Fibroblast of pulmonary artery (primary cell): Measurements from ENCODE around the gene BICDL1.
A peak's percentile ranks its signal among the peaks of the same experiment; 100 is the strongest.

ENCODE experiments used
- DNase-seq: peaks from one replicate; pipeline ENCODE4 v3.0.0-alpha.2; 2010; ENCODE audit warnings: low read depth
- H3K4me3 ChIP-seq: replicated peaks from 2 replicates; pipeline ENCODE4 v1.5.1; 2011; ENCODE audit warnings: low read depth, mild to moderate bottlenecking, control low read depth, low read length, moderate library complexity
- TF ChIP-seq, protein P1 (sequence below): IDR thresholded peaks from 2 replicates; pipeline ENCODE4 v1.5.1; 2011; ENCODE audit warnings: mild to moderate bottlenecking, control low read depth, low read length, inconsistent platforms; ENCODE audit errors: missing control alignments

BICDL1 gene

DNA sequence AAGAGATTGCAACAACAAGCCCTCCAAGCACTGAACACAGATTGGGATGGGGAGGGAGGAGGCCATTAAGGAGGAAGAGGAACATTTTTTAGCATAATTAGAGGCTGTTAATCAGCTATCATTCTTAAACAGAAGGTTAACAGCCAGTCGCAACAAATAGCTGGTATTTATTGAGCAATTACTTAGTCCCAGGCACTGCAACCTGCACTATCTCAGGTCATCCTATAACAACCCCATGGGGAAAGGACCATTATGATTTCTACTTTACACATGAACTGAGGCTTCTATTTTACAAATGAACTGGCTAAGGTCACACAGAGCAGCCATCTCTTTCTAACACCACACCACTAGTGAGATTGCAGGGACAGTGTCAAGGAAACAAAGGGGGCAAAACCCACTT lies 117.1 kb downstream of the BICDL1 start:
- no peak for DNase-seq
- TF ChIP-seq, protein P1, sequence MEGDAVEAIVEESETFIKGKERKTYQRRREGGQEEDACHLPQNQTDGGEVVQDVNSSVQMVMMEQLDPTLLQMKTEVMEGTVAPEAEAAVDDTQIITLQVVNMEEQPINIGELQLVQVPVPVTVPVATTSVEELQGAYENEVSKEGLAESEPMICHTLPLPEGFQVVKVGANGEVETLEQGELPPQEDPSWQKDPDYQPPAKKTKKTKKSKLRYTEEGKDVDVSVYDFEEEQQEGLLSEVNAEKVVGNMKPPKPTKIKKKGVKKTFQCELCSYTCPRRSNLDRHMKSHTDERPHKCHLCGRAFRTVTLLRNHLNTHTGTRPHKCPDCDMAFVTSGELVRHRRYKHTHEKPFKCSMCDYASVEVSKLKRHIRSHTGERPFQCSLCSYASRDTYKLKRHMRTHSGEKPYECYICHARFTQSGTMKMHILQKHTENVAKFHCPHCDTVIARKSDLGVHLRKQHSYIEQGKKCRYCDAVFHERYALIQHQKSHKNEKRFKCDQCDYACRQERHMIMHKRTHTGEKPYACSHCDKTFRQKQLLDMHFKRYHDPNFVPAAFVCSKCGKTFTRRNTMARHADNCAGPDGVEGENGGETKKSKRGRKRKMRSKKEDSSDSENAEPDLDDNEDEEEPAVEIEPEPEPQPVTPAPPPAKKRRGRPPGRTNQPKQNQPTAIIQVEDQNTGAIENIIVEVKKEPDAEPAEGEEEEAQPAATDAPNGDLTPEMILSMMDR = no peak
- no peak overlapping the region for H3K4me3 ChIP-seq

GRCh38 chr12:120109570-120110267 lies 120.7 kb downstream of the BICDL1 start:
- TF ChIP-seq, protein P1 = no peak
- no peak for DNase-seq
- no peak overlapping the region for H3K4me3 ChIP-seq

DNA sequence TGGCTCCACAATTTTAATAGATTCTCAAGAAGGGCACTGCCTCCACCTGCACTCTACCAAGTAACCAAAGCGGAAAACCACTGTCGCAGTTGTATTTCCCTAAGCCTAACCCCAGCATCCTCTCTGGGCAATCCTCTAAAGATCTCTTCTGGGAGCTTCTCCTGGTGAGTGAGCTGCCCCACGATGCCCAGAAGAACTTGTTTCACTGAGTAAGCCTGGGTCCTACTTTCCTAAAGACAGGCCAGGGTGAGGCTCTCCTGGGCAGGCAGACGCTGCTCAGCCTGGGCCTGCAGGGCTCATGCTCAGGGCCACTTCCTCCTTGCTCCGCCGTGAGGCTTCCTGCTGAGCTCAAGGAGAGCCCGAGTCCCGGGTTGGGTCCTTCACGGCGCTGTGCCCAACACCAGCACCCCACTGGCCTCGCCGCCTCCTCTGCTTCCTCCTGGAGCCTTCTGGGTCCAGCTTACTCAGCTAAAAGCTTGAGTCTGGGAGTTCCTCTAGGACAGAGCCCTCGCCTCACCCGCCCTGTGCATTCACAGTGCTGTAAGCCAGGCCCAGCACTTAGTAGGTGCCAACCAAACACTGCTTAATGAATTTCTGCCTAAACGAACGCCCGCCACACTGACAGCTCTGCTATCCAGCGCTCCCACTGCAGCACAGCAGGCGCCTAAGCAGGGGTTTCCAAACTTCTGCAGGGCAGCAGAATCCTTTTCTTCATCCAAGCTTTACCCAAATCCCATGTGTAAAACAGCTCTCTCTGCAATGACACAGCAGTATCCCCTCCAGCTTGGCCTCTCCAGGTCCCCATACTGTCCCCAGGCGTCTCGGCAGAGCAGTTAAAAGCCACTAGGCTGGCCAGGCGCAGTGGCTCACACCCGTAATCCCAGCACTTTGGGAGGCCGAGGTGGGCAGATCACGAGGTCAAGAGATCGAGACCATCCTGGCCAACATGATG lies 121.8 kb downstream of the BICDL1 start:
- no peak for DNase-seq
- no peak overlapping the region for H3K4me3 ChIP-seq
- TF ChIP-seq, protein P1 = no peak

DNA sequence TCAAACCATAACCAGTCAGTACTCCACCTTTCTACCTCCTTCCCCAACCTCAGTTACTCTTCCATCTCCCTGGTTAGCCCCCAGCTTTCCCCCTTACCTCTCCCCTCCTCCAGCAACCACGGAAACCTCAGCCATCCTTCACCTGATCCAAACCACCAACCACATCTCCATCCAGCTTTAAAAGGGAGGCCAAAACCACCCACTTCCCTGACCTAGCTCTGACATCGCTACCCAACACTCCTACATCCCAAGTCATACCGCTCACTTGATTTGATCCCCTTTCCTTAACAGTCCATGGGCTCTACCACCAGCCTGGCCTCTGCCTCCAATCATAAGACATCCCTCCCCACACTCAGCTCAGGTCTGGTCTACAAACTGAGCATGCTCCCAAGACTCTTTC lies 126.0 kb downstream of the BICDL1 start:
- TF ChIP-seq, protein P1 = no peak
- H3K4me3 ChIP-seq = peak overlapping the region; percentile 68
- no peak for DNase-seq

DNA sequence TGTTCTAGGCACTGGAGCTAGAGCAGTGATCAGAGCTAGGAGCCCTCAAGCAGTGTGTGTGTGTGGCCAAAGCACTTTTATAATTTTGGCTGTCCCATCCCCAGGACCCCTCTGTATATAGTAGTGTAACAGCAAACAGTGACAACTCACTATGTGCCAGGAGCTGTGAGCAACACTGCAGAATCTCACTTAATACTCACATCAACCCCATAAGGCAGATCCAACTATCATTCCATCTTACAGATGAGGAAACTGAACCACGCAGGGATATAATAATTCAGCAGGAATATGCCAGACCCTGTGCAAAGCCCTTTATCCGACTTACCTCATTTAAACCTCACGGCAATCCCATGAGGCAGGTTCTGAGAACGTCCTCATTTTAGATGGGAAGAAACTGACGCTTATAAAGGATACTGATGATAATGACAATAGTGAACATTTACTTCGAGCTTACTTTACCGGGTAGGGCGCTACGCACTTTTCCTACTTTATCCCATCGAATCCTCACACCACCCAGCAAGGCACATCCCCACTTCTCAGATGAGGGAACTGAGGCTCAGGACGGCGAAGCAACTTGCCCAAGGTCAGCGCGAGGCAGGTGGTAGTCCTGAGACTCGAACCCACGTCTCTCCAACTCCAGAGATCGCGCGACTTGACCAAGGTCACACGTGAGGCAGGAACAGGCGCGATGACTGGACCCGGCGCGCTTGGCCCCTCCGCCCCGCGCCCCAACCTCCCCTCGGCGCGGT lies 126.8 kb downstream of the BICDL1 start:
- peak; percentile 47 for DNase-seq
- peak overlapping the region; percentile 68 for H3K4me3 ChIP-seq
- TF ChIP-seq, protein P1 = no peak

GRCh38 chr12:120116441-120116791 lies 127.4 kb downstream of the BICDL1 start, which contains the start of gene RAB35:
Gene RAB35 (minus strand): TSS chr12:120116753. CDS start chr12:120116650, 103 bp downstream.
- TF ChIP-seq, protein P1 = no peak
- DNase-seq = no peak
- peak within 1 kb of the TSS; percentile 68 for H3K4me3 ChIP-seq
